ENCODE results near the gene BRINP3. TPM values are rescaled to one million over a fixed set of nuclear protein-coding genes. Genes with fewer than 3 reads are reported as not detected.
A peak's percentile ranks its signal among the peaks of the same experiment; 100 is the strongest.

The BRINP3 gene
- polyA plus RNA-seq, 1 donor from 2014 or later = 7.7 TPM

GRCh38 chr1:190453550-190453949 is 24.1 kb downstream of the BRINP3 start:
- no peaks in the 10 kb centered on the region for H3K9me2 ChIP-seq (ENCODE audit: insufficient read depth, low read length)
- no peaks in the 10 kb centered on the region for H3K27me3 ChIP-seq (ENCODE audit: insufficient read depth, low read depth, low read length)
- H3K9ac ChIP-seq (ENCODE audit: low read length) = no peak overlapping the region
- no peak overlapping the region for H3K4me3 ChIP-seq (ENCODE audit: low read length)
- H3K79me2 ChIP-seq (replicated peaks; ENCODE audit: insufficient read depth, low read length) = no peaks in the 10 kb centered on the region
- no peak overlapping the region for H3K27ac ChIP-seq (ENCODE audit: low read length)
- peak; percentile 51 for TF ChIP-seq CTCF (IDR thresholded peaks at IDR 0.05; ENCODE audit: poor library complexity, severe bottlenecking)
- TF ChIP-seq MXI1 (conservative IDR thresholded peaks at IDR 0.05; ENCODE audit: poor library complexity, severe bottlenecking) = no peak
- peak; percentile 57 for TF ChIP-seq RAD21 (conservative IDR thresholded peaks at IDR 0.05)
- TF ChIP-seq SMC3 (conservative IDR thresholded peaks at IDR 0.05; ENCODE audit: poor library complexity) = peak; percentile 45
- no peak overlapping the region for H2AFZ ChIP-seq (ENCODE audit: low read depth, low read length)
- H4K20me1 ChIP-seq (ENCODE audit: insufficient read depth) = no peaks in the 10 kb centered on the region
- H3K9me3 ChIP-seq (ENCODE audit: low read length) = no peaks in the 10 kb centered on the region
- no peaks in the 10 kb centered on the region for H3K36me3 ChIP-seq (ENCODE audit: insufficient read depth, low read length)
- H3F3A ChIP-seq (ENCODE audit: insufficient read depth, low read length, poor library complexity, severe bottlenecking) = no peaks in the 10 kb centered on the region
- no peak overlapping the region for H3K4me2 ChIP-seq (ENCODE audit: low read length)

- TF ChIP-seq EP300 (conservative IDR thresholded peaks at IDR 0.05; ENCODE audit: poor library complexity, severe bottlenecking) (no peak), MXI1 (conservative IDR thresholded peaks at IDR 0.05; ENCODE audit: poor library complexity, severe bottlenecking) (no peak), CTCF (IDR thresholded peaks at IDR 0.05; ENCODE audit: poor library complexity, severe bottlenecking) (no peak)
- no peaks in the 10 kb centered on the region for H4K20me1 ChIP-seq (ENCODE audit: insufficient read depth)
- no peaks in the 10 kb centered on the region for H3F3A ChIP-seq (ENCODE audit: insufficient read depth, low read length, poor library complexity, severe bottlenecking)
- no peaks in the 10 kb centered on the region for H3K27me3 ChIP-seq (ENCODE audit: insufficient read depth, low read depth, low read length)
- no peaks in the 10 kb centered on the region for H3K36me3 ChIP-seq (ENCODE audit: insufficient read depth, low read length)
- H3K9me3 ChIP-seq (ENCODE audit: low read length) = no peaks in the 10 kb centered on the region
- no peak overlapping the region for H3K9ac ChIP-seq (ENCODE audit: low read length)
- no peak overlapping the region for H2AFZ ChIP-seq (ENCODE audit: low read depth, low read length)
- no peak overlapping the region for H3K27ac ChIP-seq (ENCODE audit: low read length)
- H3K79me2 ChIP-seq (replicated peaks; ENCODE audit: insufficient read depth, low read length) = no peaks in the 10 kb centered on the region
- no peaks in the 10 kb centered on the region for H3K9me2 ChIP-seq (ENCODE audit: insufficient read depth, low read length)
- H3K4me2 ChIP-seq (ENCODE audit: low read length) = no peak overlapping the region
- no peak overlapping the region for H3K4me3 ChIP-seq (ENCODE audit: low read length)
Measured at GRCh38 chr1:190452272-190452848, 25.3 kb downstream of the BRINP3 start.

GRCh38 chr1:190444464-190444863 is 33.2 kb downstream of the BRINP3 start:
- Histone ChIP-seq H3K4me3 (ENCODE audit: low read length) (no peak overlapping the region), H3K27me3 (ENCODE audit: insufficient read depth, low read depth, low read length) (no peaks in the 10 kb centered on the region), H3K36me3 (ENCODE audit: insufficient read depth, low read length) (no peaks in the 10 kb centered on the region), H3K9ac (ENCODE audit: low read length) (no peak overlapping the region), H3F3A (ENCODE audit: insufficient read depth, low read length, poor library complexity, severe bottlenecking) (no peaks in the 10 kb centered on the region), H3K9me2 (ENCODE audit: insufficient read depth, low read length) (no peaks in the 10 kb centered on the region), H3K27ac (ENCODE audit: low read length) (no peak overlapping the region), H3K4me2 (ENCODE audit: low read length) (no peak overlapping the region), H3K79me2 (replicated peaks; ENCODE audit: insufficient read depth, low read length) (no peaks in the 10 kb centered on the region), H4K20me1 (ENCODE audit: insufficient read depth) (no peaks in the 10 kb centered on the region), H3K9me3 (ENCODE audit: low read length) (no peaks in the 10 kb centered on the region), H2AFZ (ENCODE audit: low read depth, low read length) (no peak overlapping the region)
- TF ChIP-seq EP300 (conservative IDR thresholded peaks at IDR 0.05; ENCODE audit: poor library complexity, severe bottlenecking) (no peak), TAF1 (IDR thresholded peaks at IDR 0.05; ENCODE audit: low read depth) (no peak), SMC3 (conservative IDR thresholded peaks at IDR 0.05; ENCODE audit: poor library complexity) (no peak), CTCF (IDR thresholded peaks at IDR 0.05; ENCODE audit: poor library complexity, severe bottlenecking) (no peak), MXI1 (conservative IDR thresholded peaks at IDR 0.05; ENCODE audit: poor library complexity, severe bottlenecking) (no peak), EZH2 (IDR thresholded peaks at IDR 0.05; ENCODE audit: borderline replicate concordance, insufficient read depth, low read length, poor library complexity, severe bottlenecking) (no peak), RAD21 (conservative IDR thresholded peaks at IDR 0.05) (no peak), REST (IDR thresholded peaks at IDR 0.05; ENCODE audit: borderline replicate concordance) (no peak), POLR2AphosphoS5 (IDR thresholded peaks at IDR 0.05) (no peak)
